Heart left ventricle (tissue), 13 donors: Measurements from ENCODE around the gene RNPEPL1.

Experiments used
- CTCF ChIP-seq, 12 donors: fragments of 200-600 bp; sonication (generic) in 4 of 12; IDR thresholded peaks; one replicate each; pipeline versions ENCODE4 v1.5.0 to v1.8.0; 2018 to 2022; ENCODE audit warnings: antibody characterized with exemption in 12 of 12, mild to moderate bottlenecking in 5 of 12
- POLR2A ChIP-seq, 2 donors: fragments of 450-650 bp; IDR thresholded peaks; one replicate each; pipeline ENCODE4 v1.6.1; 2017; ENCODE audit warnings: antibody characterized with exemption in 2 of 2, mild to moderate bottlenecking in 2 of 2, moderate library complexity in 2 of 2
- donor health status: ischemic (EF 13 %, LVEDD 7.1; RV severe dilation, severe dysfunction).
- donor health status: DM: no; HTN: yes; CAD: no.
- donor health status: DM: no; HTN: no; CAD: no.
- donor health status: ischemic (EF 25% LVEDD 6.9; RV normal size, moderate dysfunction).
- donor health status: ischemic (EF 25% LVEDD 5.7; RV mildly dilated, moderate dysfunction).
- donor health status: ischemic (EF 35%, LVEDD 5.7; RV mildly dilated, moderate dysfunction).
- donor health status: nonischemic (EF 11% LVEDD 7.7; RV severe dilation, severe dysfunction).
- donor health status: DM: yes; HTN: yes; CAD: no.
- donor health status: PGD.
- donor health status: ischemic (EF 29% LVEDD 5.4; RV normal size, mild dysfunction).
- donor health status: nonischemic (EF 23%, LVEDD 6.1; RV moderate dilation, normal function).

- TF ChIP-seq CTCF (IDR thresholded peaks at IDR 0.05), result no peak
- TF ChIP-seq POLR2A (IDR thresholded peaks at IDR 0.05), result no peak
Observed at GRCh38 chr2:240626531-240627300, 58.4 kb downstream of the RNPEPL1 start.
